GM06990 (cell line): ENCODE data around the gene HLTF.

Experiments
- DNase-seq: peaks from one replicate; pipeline ENCODE4 v3.0.0-alpha.2; 2011; ENCODE audit not compliant: insufficient read length; ENCODE audit errors: extremely low read depth
- H3K27me3 ChIP-seq: replicated peaks from 2 replicates; pipeline ENCODE4 v1.6.0; 2011; ENCODE audit warnings: low read length; ENCODE audit not compliant: control insufficient read depth, insufficient read depth
- H3K36me3 ChIP-seq: 2 replicates; pipeline ENCODE4 v1.5.1; 2011; ENCODE audit warnings: low read length; ENCODE audit not compliant: control insufficient read depth, insufficient read depth
- H3K4me3 ChIP-seq: replicated peaks from 2 replicates; pipeline ENCODE4 v1.5.1; 2011; ENCODE audit warnings: low read depth, mild to moderate bottlenecking, control low read depth, low read length
- TF ChIP-seq, protein P1 (sequence below): IDR thresholded peaks from 2 replicates; pipeline ENCODE4 v1.5.1; 2011; ENCODE audit warnings: low read length, control low read depth, mild to moderate bottlenecking, inconsistent platforms; ENCODE audit not compliant: insufficient read depth, poor library complexity, severe bottlenecking

HLTF gene

DNA sequence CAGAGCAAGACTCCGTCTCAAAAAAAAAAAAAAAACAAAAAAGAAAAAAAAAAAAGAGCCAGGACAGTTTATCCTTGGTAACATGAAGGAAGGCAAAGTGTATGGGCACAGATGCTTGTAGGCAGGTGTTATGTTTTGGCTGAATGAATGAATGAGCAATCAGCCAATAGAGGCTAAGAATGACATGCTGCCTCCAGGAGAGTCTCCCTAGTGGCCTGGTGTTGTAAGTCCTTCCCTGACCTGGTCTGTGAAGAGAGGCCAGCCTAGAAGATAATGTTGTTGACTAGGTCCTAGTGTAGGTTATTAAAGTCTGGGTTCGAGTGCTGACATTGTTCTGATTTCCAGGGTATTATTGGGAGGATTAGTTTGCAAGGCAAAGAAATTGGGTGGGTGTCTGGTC is 70.1 kb downstream of the HLTF start:
- TF ChIP-seq, protein P1, sequence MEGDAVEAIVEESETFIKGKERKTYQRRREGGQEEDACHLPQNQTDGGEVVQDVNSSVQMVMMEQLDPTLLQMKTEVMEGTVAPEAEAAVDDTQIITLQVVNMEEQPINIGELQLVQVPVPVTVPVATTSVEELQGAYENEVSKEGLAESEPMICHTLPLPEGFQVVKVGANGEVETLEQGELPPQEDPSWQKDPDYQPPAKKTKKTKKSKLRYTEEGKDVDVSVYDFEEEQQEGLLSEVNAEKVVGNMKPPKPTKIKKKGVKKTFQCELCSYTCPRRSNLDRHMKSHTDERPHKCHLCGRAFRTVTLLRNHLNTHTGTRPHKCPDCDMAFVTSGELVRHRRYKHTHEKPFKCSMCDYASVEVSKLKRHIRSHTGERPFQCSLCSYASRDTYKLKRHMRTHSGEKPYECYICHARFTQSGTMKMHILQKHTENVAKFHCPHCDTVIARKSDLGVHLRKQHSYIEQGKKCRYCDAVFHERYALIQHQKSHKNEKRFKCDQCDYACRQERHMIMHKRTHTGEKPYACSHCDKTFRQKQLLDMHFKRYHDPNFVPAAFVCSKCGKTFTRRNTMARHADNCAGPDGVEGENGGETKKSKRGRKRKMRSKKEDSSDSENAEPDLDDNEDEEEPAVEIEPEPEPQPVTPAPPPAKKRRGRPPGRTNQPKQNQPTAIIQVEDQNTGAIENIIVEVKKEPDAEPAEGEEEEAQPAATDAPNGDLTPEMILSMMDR, result no peak
- Histone ChIP-seq H3K4me3 (no peak overlapping the region), H3K36me3 (peaks cover 17% of the 10 kb centered on the region), H3K27me3 (no peaks in the 10 kb centered on the region)
- DNase-seq, result no peak

DNA sequence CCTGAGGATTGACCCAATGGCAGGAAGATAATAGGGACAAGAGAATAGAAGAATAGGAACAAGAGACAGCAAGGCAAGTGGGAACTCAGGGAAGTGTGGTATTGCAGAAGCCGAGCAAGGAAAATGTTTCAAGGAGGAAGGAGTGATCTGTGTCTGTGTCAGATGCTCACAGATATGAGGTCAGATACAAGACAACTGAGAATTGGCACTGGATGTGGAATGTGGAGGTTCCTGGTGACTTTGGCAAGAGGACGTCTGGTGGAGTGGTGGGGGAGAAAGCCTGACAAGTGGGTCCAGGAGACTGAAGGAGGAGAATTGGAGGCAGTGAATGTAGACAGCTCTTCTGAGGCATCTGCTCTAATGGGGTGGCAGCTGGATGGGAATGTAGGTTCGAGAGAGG is 70.9 kb downstream of the HLTF start:
- no peak overlapping the region for H3K4me3 ChIP-seq
- peaks cover 22% of the 10 kb centered on the region for H3K36me3 ChIP-seq
- DNase-seq, result no peak
- no peaks in the 10 kb centered on the region for H3K27me3 ChIP-seq
- TF ChIP-seq, protein P1, result no peak

DNA sequence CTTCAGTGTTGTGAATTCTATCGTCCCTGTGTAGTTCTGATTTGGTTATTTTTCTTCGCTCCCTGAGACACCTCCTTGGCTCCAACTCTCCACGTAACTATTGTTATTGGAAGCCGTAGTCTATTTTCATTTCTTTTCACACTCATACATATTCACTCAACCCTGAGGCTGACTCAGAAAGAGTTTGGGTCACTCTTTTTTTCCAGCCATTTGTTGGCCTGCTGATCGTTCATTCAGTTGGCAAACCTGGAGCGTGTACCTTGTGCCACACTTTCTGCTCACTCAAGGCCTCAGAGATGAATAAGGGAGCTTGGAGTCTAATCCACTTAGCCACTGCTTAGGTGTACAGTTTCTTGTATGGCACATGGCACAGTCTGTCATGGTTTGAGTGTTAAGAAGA is 72.6 kb downstream of the HLTF start:
- H3K4me3 ChIP-seq, result no peak overlapping the region
- TF ChIP-seq, protein P1, result no peak
- H3K36me3 ChIP-seq, result peaks cover 24% of the 10 kb centered on the region
- no peaks in the 10 kb centered on the region for H3K27me3 ChIP-seq
- DNase-seq, result no peak

DNA sequence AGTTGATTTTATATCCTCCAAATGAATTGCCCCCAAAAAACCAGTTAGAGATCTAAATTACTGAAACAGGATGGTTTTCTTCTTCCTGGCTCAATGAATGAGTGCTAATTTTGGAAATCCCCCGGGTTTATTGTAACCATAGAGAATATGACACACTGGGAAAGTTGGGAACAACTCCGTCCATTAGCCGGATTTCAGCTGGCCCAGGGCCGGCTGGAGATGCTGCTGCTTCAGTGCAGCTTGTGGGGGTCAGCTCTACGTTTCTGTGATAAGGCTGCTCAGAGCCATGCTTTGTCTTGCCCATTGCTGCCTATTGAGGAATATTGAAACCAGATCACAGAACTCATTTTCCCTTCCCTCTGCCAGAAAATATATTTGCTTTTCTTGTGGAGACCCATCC is 74.7 kb downstream of the HLTF start:
- Histone ChIP-seq H3K4me3 (no peak overlapping the region), H3K27me3 (no peaks in the 10 kb centered on the region), H3K36me3 (peaks cover 24% of the 10 kb centered on the region)
- TF ChIP-seq, protein P1, result no peak
- no peak for DNase-seq

DNA sequence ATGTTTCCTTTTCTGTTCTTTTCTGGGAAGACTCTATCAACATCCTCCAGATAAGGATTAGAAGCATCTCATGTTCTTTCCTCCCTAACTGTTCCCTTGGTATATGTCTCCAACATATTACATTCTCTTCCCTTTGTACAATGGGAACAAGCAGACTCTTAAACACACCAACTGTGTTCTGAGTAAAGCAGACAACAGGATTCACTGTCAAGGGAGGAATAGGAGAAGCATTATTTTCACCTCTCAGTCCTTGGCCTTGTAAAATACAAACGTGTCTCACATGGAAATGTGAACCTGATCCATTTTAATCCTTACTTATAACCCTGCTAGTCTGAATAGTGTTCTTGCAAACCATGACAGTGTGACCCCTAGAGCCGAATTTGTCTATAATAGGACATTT is 75.4 kb downstream of the HLTF start:
- no peaks in the 10 kb centered on the region for H3K27me3 ChIP-seq
- TF ChIP-seq, protein P1, result no peak
- DNase-seq, result no peak
- no peak overlapping the region for H3K4me3 ChIP-seq
- peaks cover 22% of the 10 kb centered on the region for H3K36me3 ChIP-seq

DNA sequence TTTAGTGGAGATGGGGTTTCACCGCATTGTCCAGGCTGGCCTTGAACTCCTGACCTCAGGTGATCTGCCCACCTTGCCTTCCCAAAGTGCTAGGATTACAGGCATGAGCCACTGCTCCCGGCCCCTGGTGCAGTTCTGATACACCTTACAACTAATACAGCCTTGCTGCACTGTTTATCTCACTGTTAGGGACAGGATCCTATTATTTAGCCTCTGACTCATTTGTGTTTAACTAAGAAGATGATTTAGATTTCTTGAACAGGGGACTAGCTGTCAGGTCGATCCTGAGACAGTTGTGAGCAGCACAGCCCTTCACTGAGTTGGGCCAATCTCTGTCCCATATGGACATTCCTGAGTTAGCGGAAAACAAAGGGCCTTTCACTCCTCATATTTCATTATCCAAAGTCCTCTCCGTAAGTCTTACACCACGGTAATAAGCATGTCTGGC is 75.8 kb downstream of the HLTF start:
- H3K27me3 ChIP-seq, result no peaks in the 10 kb centered on the region
- DNase-seq, result no peak
- TF ChIP-seq, protein P1, result no peak
- no peak overlapping the region for H3K4me3 ChIP-seq
- peaks cover 20% of the 10 kb centered on the region for H3K36me3 ChIP-seq
